OCI-LY7 (cell line): ENCODE data around the gene DROSHA.

ENCODE experiments used
- CTCF ChIP-seq: fragments of 200-600 bp; sonication (generic); conservative IDR thresholded peaks from 2 replicates; pipeline ENCODE4 v1.5.1; 2014; ENCODE audit warnings: mild to moderate bottlenecking, antibody characterized with exemption, low read length, moderate library complexity, mixed read lengths
- EZH2phosphoT487 ChIP-seq: fragments of 200-600 bp; sonication (generic); IDR thresholded peaks from 2 replicates; pipeline ENCODE4 v1.6.1; 2018; ENCODE audit warnings: low read depth, borderline replicate concordance, mild to moderate bottlenecking, mixed run types, antibody characterized with exemption, low read length, moderate library complexity, mixed read lengths

GRCh38 chr5:31434898-31435297 is 97.0 kb downstream of the DROSHA start:
- TF ChIP-seq EZH2phosphoT487 (no peak), CTCF (no peak)
